PC-9 (cell line): Measurements from ENCODE around the gene TMEM179B. TPM values are rescaled to one million over a fixed set of nuclear protein-coding genes. Genes with fewer than 3 reads are reported as not detected.

Source experiments
- BruUV-seq: library from RNA; stranded (reverse); fragments of 400-500 nt; replicated peaks from 2 replicates; lab custom pipeline; 2021; lab: Mats Ljungman, UMichigan
- CTCF ChIA-PET: fragments of 300-600 bp; sonication (Branson Sonifier 250); formaldehyde crosslinking; loops from one replicate; lab custom pipeline; 2022; ENCODE audit warnings: antibody characterized with exemption; lab: Charles Lee
- POLR2A ChIA-PET: fragments of 300-600 bp; sonication (Branson Sonifier 250); formaldehyde crosslinking; loops from one replicate; lab custom pipeline; 2022; ENCODE audit warnings: antibody characterized with exemption; ENCODE audit not compliant: unreplicated experiment; lab: Charles Lee
- DNase-seq, 2 experiments: peaks; one replicate each; pipeline versions ENCODE4 v3.0.0 to v3.0.0-alpha.2; 2015 to 2022; ENCODE audit warnings: mixed read lengths in 1 of 2
- H2AFZ ChIP-seq: fragments of 200-600 bp; sonication (generic); 2 replicates; pipeline ENCODE4 v1.8.1; 2017; ENCODE audit warnings: antibody characterized with exemption
- H3F3A ChIP-seq: fragments of 200-600 bp; sonication (generic); 2 replicates; pipeline ENCODE4 v1.8.1; 2017; ENCODE audit warnings: antibody characterized with exemption, mild to moderate bottlenecking, low read depth; ENCODE audit not compliant: insufficient read depth
- H3K27ac ChIP-seq: fragments of 200-600 bp; sonication (generic); 2 replicates; pipeline ENCODE4 v1.6.1; 2016; ENCODE audit warnings: mixed run types
- H3K27me3 ChIP-seq: fragments of 200-600 bp; sonication (generic); 2 replicates; pipeline ENCODE4 v1.6.1; 2016; ENCODE audit warnings: low read depth, mixed run types; ENCODE audit not compliant: insufficient read depth
- H3K36me3 ChIP-seq: fragments of 200-600 bp; sonication (generic); 2 replicates; pipeline ENCODE4 v1.6.1; 2016; ENCODE audit warnings: low read depth, mixed run types
- H3K4me1 ChIP-seq: fragments of 200-600 bp; sonication (generic); replicated peaks from 2 replicates; pipeline ENCODE4 v1.6.1; 2016; ENCODE audit warnings: mixed run types; ENCODE audit not compliant: insufficient read depth
- H3K4me2 ChIP-seq: fragments of 200-600 bp; sonication (generic); 2 replicates; pipeline ENCODE4 v1.6.1; 2017; ENCODE audit warnings: mixed run types
- H3K4me3 ChIP-seq: fragments of 200-600 bp; sonication (generic); 2 replicates; pipeline ENCODE4 v1.6.1; 2016; ENCODE audit warnings: mixed run types
- H3K79me2 ChIP-seq: fragments of 200-600 bp; sonication (generic); 2 replicates; pipeline ENCODE4 v1.6.1; 2017; ENCODE audit warnings: low read depth, mixed run types
- H3K9me2 ChIP-seq: fragments of 200-600 bp; sonication (generic); 2 replicates; pipeline ENCODE4 v1.8.1; 2017; ENCODE audit warnings: mild to moderate bottlenecking; ENCODE audit not compliant: insufficient read depth
- H3K9me3 ChIP-seq: fragments of 200-600 bp; sonication (generic); 2 replicates; pipeline ENCODE4 v1.8.1; 2016; ENCODE audit warnings: low read depth; ENCODE audit not compliant: insufficient read depth
- H4K20me1 ChIP-seq: fragments of 200-600 bp; sonication (generic); 2 replicates; pipeline ENCODE4 v1.8.1; 2017; ENCODE audit not compliant: insufficient read depth
- EZH2 ChIP-seq: fragments of 200-600 bp; sonication (generic); IDR thresholded peaks from 2 replicates; pipeline ENCODE4 v1.8.0; 2017; ENCODE audit warnings: antibody characterized with exemption, low read depth
- intact Hi-C: fragments of 100-400 bp; cut with micrococcal nuclease; formaldehyde crosslinking; loops from one replicate; pipeline ENCODE4 v1.10.0; 2022; ENCODE audit not compliant: unreplicated experiment
- total RNA-seq: library from RNA; stranded (reverse); gene quantifications from 2 replicates; pipeline ENCODE4 v1.2.3, GENCODE V29; 2021
- TF ChIP-seq, protein P1 (sequence below): fragments of 200-600 bp; sonication (generic); conservative IDR thresholded peaks from 2 replicates; pipeline ENCODE4 v1.6.1; 2017; ENCODE audit warnings: mixed run types, antibody characterized with exemption, mild to moderate bottlenecking, moderate library complexity

The TMEM179B gene
- total RNA-seq, 1 experiment from 2014 or later: 45.5 TPM

GRCh38 chr11:62831520-62832335 is 44.5 kb downstream of the TMEM179B start, which contains the start of gene STX5:
Gene STX5 (minus strand): TSS chr11:62832051. CDS start chr11:62831243, 808 bp downstream.
- no TSS peak for BruUV-seq
- H3K27me3 ChIP-seq: no peaks in the 10 kb centered on the region
- ChIA-PET CTCF (interaction anchor here (0.6 kb wide), 1 partner anchor 701 kb away, joined by 3 read pairs; no protein-coding TSS in a partner anchor), POLR2A (interaction anchor here (0.6 to 1.3 kb wide), 10 partner anchors 10 to 276 kb away, joined by 3 to 19 read pairs (median 8); partner anchors contain the start of genes C11orf98, CSKMT, HNRNPUL2 and ZBTB3)
- H4K20me1 ChIP-seq: peaks cover 24% of the 10 kb centered on the region
- no peaks in the 10 kb centered on the region for H3K9me2 ChIP-seq
- TF ChIP-seq, protein P1, sequence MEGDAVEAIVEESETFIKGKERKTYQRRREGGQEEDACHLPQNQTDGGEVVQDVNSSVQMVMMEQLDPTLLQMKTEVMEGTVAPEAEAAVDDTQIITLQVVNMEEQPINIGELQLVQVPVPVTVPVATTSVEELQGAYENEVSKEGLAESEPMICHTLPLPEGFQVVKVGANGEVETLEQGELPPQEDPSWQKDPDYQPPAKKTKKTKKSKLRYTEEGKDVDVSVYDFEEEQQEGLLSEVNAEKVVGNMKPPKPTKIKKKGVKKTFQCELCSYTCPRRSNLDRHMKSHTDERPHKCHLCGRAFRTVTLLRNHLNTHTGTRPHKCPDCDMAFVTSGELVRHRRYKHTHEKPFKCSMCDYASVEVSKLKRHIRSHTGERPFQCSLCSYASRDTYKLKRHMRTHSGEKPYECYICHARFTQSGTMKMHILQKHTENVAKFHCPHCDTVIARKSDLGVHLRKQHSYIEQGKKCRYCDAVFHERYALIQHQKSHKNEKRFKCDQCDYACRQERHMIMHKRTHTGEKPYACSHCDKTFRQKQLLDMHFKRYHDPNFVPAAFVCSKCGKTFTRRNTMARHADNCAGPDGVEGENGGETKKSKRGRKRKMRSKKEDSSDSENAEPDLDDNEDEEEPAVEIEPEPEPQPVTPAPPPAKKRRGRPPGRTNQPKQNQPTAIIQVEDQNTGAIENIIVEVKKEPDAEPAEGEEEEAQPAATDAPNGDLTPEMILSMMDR: no peak
- TF ChIP-seq EZH2: no peak
- peak within 1 kb of the TSS; percentile 100 for H3K4me2 ChIP-seq
- H3K36me3 ChIP-seq: peaks cover 34% of the 10 kb centered on the region
- peak within 1 kb of the TSS; percentile 100 for H3K4me3 ChIP-seq
- intact Hi-C loops: loop anchor here (1.0 to 2.0 kb wide), 4 partner anchors 8 to 451 kb away; partner anchors contain the start of genes NXF1, TMEM179B and WDR74
- peak; percentile 96 to 99 for DNase-seq
- H3F3A ChIP-seq: peaks cover 33% of the 10 kb centered on the region
- H3K4me1 ChIP-seq: peaks cover 22% of the 10 kb centered on the region
- H3K27ac ChIP-seq: peak within 1 kb of the TSS; percentile 77
- peak within 1 kb of the TSS; percentile 76 for H2AFZ ChIP-seq
- peaks cover 64% of the 10 kb centered on the region for H3K79me2 ChIP-seq
- H3K9me3 ChIP-seq: no peaks in the 10 kb centered on the region

DNA sequence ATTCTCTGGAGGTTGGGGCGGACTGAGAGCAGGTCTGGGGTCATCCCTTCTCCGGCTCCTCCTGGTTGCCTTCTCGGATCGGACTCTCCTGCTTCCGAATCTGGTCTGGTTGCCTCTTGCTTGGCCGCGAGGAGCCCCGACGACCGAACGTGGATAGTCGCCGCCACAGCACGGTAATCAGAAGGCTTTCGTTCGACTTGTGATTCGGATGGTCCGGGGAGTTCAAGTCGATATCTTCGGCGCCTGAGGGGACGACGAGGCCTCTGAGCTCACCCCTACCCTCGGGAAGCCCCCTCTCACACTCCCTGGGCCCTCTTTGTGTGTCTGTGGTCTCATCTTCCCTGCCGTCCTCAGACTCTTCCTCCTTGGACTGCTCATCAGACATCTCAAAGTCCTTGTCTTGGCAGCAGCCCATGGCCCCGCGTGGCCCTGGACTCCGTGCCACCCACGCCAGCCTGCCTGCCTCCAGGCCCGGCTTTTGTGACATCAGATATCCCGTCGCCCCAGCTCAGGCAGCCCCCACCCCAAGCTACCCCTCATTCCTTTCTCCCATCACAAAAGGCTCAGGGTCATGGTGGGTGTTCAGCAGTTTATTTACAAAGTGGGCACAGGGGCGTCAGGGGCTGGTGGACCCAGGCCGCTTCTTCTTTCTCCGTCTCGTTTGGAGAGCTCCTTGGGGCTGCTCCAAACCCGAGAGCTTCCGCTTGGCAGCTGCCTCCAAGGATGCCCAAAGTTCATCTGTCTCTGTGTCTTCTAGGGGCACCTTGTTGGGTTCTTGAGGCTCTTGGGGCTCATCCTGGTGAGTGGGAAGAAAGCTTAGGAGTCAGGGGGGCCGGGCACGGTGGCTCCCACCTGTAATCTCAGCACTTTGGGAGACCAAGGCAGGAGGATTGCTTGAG is 45.4 kb downstream of the TMEM179B start, which contains the start of gene TEX54:
TSS of gene TEX54 (minus strand) at position 506 of the 899 bp plus-strand sequence.
- peak in 1 of 2 experiments; percentile 3 for DNase-seq
- peak within 1 kb of the TSS; percentile 76 for H2AFZ ChIP-seq

More for the DNA sequence above, 45.4 kb downstream of the TMEM179B start, which contains the start of gene TEX54:
- peak within 1 kb of the TSS; percentile 100 for H3K4me2 ChIP-seq
- no peaks in the 10 kb centered on the region for H3K27me3 ChIP-seq
- TSS peak; percentile 82 for BruUV-seq
- H3K9me3 ChIP-seq: no peaks in the 10 kb centered on the region
- intact Hi-C loops: loop anchor here (1.0 to 2.0 kb wide), 2 partner anchors 27 to 452 kb away; partner anchors contain the start of gene NXF1
- H3F3A ChIP-seq: peaks cover 39% of the 10 kb centered on the region
- peak within 1 kb of the TSS; percentile 77 for H3K27ac ChIP-seq
- no peaks in the 10 kb centered on the region for H3K9me2 ChIP-seq
- TF ChIP-seq EZH2: no peak
- TF ChIP-seq, protein P1: no peak
- POLR2A ChIA-PET: interaction anchor here (0.6 to 1.3 kb wide), 6 partner anchors 9 to 168 kb away, joined by 5 to 19 read pairs (median 10); partner anchors contain the start of genes C11orf98, CSKMT, HNRNPUL2 and ZBTB3
- peaks cover 17% of the 10 kb centered on the region for H4K20me1 ChIP-seq
- peaks cover 66% of the 10 kb centered on the region for H3K79me2 ChIP-seq
- CTCF ChIA-PET: interaction anchor here (1.0 kb wide), 1 partner anchor 48 kb away, joined by 5 read pairs; the partner anchor contains the start of gene SLC3A2
- peaks cover 33% of the 10 kb centered on the region for H3K36me3 ChIP-seq
- H3K4me1 ChIP-seq: peaks cover 22% of the 10 kb centered on the region
- peak within 1 kb of the TSS; percentile 100 for H3K4me3 ChIP-seq
